Activated CD8-positive, alpha-beta memory T cell treated with anti-CD3 and anti-CD28 coated beads, Interleukin-2, amount 50 U/mL, for 24 hours (primary cell): Measurements from ENCODE around the gene TNFRSF1B.

Experiments
- DNase-seq: peaks from one replicate; pipeline ENCODE4 v3.0.0-alpha.2; 2020; ENCODE audit errors: extremely low read depth

Gene TNFRSF1B

GRCh38 chr1:12142141-12142823, 24.5 kb upstream of the TNFRSF1B start:
- no peak for DNase-seq

- DNase-seq = no peak
Observed at GRCh38 chr1:12142891-12143630, 23.7 kb upstream of the TNFRSF1B start.

GRCh38 chr1:12143631-12144155, 23.1 kb upstream of the TNFRSF1B start:
- DNase-seq = no peak

DNA sequence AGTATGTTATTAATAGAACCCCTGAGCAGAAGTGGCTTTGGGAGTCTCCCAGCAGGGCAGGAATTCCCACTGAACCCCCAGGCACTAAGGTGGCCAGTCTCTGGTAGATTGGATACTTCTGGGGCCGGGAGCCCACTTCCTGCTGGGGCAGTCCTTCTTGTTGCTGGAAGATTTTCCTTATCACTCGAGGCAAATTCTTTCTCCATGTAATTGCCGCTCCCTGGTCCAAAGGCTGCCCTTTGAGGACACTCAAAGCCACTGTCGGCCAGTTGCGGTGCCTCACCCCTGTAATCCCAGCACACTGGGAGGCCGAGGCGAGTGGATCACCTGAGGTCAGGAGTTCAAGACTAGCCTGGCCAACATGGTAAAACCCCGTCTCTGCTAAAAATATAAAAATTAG, 22.6 kb upstream of the TNFRSF1B start:
- DNase-seq = no peak

GRCh38 chr1:12144969-12145368, 21.8 kb upstream of the TNFRSF1B start:
- DNase-seq = no peak

- DNase-seq = no peak
Observed at GRCh38 chr1:12145616-12146342, 21.0 kb upstream of the TNFRSF1B start.

GRCh38 chr1:12146343-12147112, 20.3 kb upstream of the TNFRSF1B start:
- no peak for DNase-seq

GRCh38 chr1:12147201-12147701, 19.5 kb upstream of the TNFRSF1B start:
- no peak for DNase-seq

- no peak for DNase-seq
Observed at GRCh38 chr1:12148160-12148957, 18.4 kb upstream of the TNFRSF1B start.

GRCh38 chr1:12148958-12149790, 17.6 kb upstream of the TNFRSF1B start:
- no peak for DNase-seq

DNA sequence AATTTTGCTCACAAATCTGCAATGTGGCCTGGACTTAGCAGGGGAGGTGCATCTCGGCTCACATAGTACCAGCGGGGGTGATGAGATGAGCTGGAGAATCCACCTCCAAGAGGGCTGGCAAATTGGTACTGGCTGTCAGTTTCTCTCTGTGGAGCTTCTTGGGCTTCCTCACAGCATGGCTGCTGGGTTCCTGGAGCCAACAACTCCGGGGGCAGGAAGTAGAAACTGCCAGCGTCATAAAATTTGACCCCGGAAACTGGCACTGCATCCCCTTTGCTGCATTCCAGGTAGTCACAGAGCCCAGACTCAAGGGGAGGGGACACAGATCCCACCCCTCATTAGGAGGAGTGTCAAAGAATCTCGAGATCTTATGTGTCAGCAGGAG, 17.0 kb upstream of the TNFRSF1B start:
- no peak for DNase-seq

GRCh38 chr1:12150456-12151200, 16.2 kb upstream of the TNFRSF1B start:
- no peak for DNase-seq

DNA sequence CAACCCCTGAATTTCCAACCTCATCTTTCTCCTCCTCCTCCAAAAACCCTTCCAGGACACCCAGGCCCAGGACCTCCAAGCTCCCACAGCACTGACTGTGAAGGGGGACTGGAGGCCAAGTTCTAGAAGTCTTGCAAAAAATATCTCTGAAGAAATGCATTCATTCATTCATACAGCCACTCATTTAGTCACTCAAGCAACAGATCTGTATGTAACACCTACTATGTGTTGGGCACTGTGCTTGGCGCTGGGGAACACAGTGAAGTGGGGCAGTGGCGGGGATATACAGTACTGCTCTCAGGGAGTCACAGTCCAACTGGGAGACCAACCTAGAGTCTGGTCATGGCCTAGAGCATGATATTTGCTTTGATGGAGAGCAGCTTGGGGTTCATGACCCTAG, 15.3 kb upstream of the TNFRSF1B start:
- DNase-seq = no peak

- DNase-seq = no peak
Observed at GRCh38 chr1:12152113-12152891, 14.5 kb upstream of the TNFRSF1B start.

- DNase-seq = no peak
Observed at GRCh38 chr1:12153181-12153785, 13.5 kb upstream of the TNFRSF1B start.

DNA sequence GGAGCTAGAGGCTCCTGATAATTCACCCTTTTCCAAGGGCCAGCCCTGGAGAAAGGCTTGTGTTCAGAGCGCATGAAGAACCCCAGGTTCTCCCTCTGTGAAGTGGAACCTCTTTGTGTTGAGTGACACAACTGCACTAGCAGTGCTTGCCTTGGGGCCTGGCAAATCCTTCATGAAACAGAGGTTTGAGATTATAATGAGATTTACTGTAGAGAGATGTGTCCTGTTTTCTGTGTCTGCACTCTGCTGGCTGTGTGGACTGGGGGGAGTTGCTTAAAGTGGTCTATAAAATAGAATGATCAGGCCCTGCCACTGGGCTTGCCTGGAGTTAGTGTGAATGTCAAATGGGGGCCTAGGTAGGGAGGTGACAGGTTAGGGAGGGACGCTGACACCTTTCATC, 11.5 kb upstream of the TNFRSF1B start:
- DNase-seq = no peak

DNA sequence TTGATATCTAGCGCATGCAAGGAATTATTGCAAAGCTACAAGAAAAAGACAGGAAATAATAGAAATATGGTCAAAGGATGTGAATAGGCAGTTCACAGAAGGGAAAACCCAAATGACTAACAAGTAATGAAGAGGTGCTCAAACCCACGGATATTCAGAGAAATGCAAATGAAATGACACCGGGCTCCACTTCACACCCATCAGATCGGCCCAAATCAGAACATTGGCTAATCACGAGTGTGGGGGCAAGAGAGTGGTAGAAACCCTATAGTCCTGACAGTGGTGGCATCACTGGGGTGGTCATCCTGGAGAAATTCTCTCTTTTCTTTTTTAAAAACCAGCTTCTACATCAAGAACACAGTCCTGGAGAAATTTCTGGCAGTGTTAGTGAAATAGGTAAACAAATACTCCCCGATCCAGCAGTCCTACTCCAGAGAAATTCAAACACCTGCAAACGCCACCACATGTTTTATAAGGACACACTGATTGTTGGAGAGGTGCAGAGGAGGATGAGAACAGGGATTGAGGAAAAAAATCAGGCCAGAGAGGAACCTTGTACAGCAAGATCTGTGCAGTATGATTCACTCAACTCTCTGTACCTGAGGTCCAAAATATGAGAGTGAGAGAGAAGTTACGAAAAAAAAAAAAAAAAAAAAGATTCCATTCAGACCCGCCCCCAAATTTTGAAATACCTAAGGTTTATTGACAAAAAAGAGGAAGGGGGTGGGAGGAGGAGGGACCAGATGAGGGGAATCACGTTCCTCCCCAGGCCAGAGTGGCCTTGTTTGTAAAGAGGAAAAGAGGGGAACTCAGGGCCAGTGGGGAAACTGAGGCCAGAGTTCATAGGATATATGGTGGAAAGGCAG, 9.2 kb upstream of the TNFRSF1B start:
- DNase-seq = no peak
